GM23338 (cell line): Measurements from ENCODE around the gene PRKAR1B. TPM values are rescaled to one million over a fixed set of nuclear protein-coding genes. Genes with fewer than 3 reads are reported as not detected.

Experiments used
- ATAC-seq: fragments of 200-7000 bp; cut with Tn5 transposase; 3 replicates; pipeline ENCODE4 v1.9.1; 2020
- DNase-seq: peaks from one replicate; pipeline ENCODE4 v3.0.0-alpha.2; 2015; ENCODE audit warnings: low spot score
- H2AFZ ChIP-seq: fragments of 200-600 bp; sonication (generic); 2 replicates; pipeline ENCODE4 v1.8.0; 2016; ENCODE audit warnings: antibody characterized with exemption, mild to moderate bottlenecking, moderate library complexity
- H3F3A ChIP-seq: fragments of 200-600 bp; sonication (generic); replicated peaks from 2 replicates; pipeline ENCODE4 v1.8.0; 2017; ENCODE audit warnings: antibody characterized with exemption, mixed run types, low read depth
- H3K27ac ChIP-seq: fragments of 200-600 bp; sonication (generic); 2 replicates; pipeline ENCODE4 v1.6.1; 2016; ENCODE audit warnings: low read depth
- H3K27me3 ChIP-seq: fragments of 200-600 bp; sonication (generic); 2 replicates; pipeline ENCODE4 v1.8.0; 2016; ENCODE audit warnings: mild to moderate bottlenecking, mixed run types, moderate library complexity; ENCODE audit not compliant: insufficient read depth
- H3K36me3 ChIP-seq: fragments of 200-600 bp; sonication (generic); 2 replicates; pipeline ENCODE4 v1.8.0; 2016; ENCODE audit warnings: mild to moderate bottlenecking; ENCODE audit not compliant: insufficient read depth
- H3K4me1 ChIP-seq: fragments of 200-600 bp; sonication (generic); 2 replicates; pipeline ENCODE4 v1.8.0; 2016; ENCODE audit warnings: mild to moderate bottlenecking, moderate library complexity; ENCODE audit not compliant: insufficient read depth
- H3K4me2 ChIP-seq: fragments of 200-600 bp; sonication (generic); 2 replicates; pipeline ENCODE4 v1.7.1; 2017; ENCODE audit warnings: mixed run types
- H3K4me3 ChIP-seq: fragments of 200-600 bp; sonication (generic); 2 replicates; pipeline ENCODE4 v1.6.1; 2016; ENCODE audit warnings: mixed run types
- H3K79me2 ChIP-seq: fragments of 200-600 bp; sonication (generic); replicated peaks from 2 replicates; pipeline ENCODE4 v1.8.0; 2017; ENCODE audit warnings: mild to moderate bottlenecking; ENCODE audit not compliant: insufficient read depth
- H3K9me2 ChIP-seq: fragments of 200-600 bp; sonication (generic); 2 replicates; pipeline ENCODE4 v1.8.0; 2017; ENCODE audit not compliant: insufficient read depth
- H4K20me1 ChIP-seq: fragments of 200-600 bp; sonication (generic); replicated peaks from 2 replicates; pipeline ENCODE4 v1.8.0; 2017; ENCODE audit warnings: mild to moderate bottlenecking; ENCODE audit not compliant: insufficient read depth
- H3K27ac Mint-ChIP-seq: 2 replicates; pipeline ENCODE4 v1.8.0; 2020; ENCODE audit warnings: inconsistent platforms, mild to moderate bottlenecking, moderate library complexity, mixed read lengths
- H3K27me3 Mint-ChIP-seq: 3 replicates; pipeline ENCODE4 v1.8.0; 2022; ENCODE audit warnings: low read depth, mild to moderate bottlenecking, moderate library complexity, mixed read lengths, inconsistent platforms; ENCODE audit not compliant: insufficient read depth, poor library complexity
- H3K36me3 Mint-ChIP-seq: 3 replicates; pipeline ENCODE4 v1.8.0; 2021; ENCODE audit warnings: low read depth, mild to moderate bottlenecking, inconsistent platforms, moderate library complexity, mixed read lengths
- H3K4me1 Mint-ChIP-seq: 3 replicates; pipeline ENCODE4 v1.8.0; 2020; ENCODE audit warnings: mild to moderate bottlenecking, inconsistent platforms, mixed read lengths
- H3K4me3 Mint-ChIP-seq: 3 replicates; pipeline ENCODE4 v1.8.0; 2021; ENCODE audit warnings: moderate library complexity, mild to moderate bottlenecking, inconsistent platforms, mixed read lengths
- H3K9me3 Mint-ChIP-seq: 3 replicates; pipeline ENCODE4 v1.8.0; 2020; ENCODE audit warnings: moderate library complexity, mild to moderate bottlenecking, inconsistent platforms, mixed read lengths
- CREB1 ChIP-seq: fragments of 250-450 bp; sonication (Bioruptor Pico); IDR thresholded peaks from 2 replicates; pipeline ENCODE4 v1.5.0; 2020; ENCODE audit warnings: low read depth, mild to moderate bottlenecking, moderate library complexity
- CTCF ChIP-seq, 2 experiments: fragments of 200-600 bp in 1 of 2; sonication (generic) in 1 of 2; conservative IDR thresholded peaks; 2 replicates each; pipeline versions ENCODE4 v1.5.1 to v1.6.1; 2016 to 2017; ENCODE audit warnings: antibody characterized with exemption in 2 of 2, low read depth in 2 of 2, mild to moderate bottlenecking in 2 of 2, moderate library complexity in 1 of 2
- ETS1 ChIP-seq: IDR thresholded peaks from 2 replicates; pipeline ENCODE4 v1.6.1; 2016; ENCODE audit warnings: antibody characterized with exemption
- EZH2phosphoT487 ChIP-seq: fragments of 200-600 bp; sonication (generic); IDR thresholded peaks from one replicate; pipeline ENCODE4 v1.8.1; 2018; ENCODE audit warnings: antibody characterized with exemption; ENCODE audit not compliant: unreplicated experiment
- JUNB ChIP-seq: IDR thresholded peaks from one replicate; pipeline ENCODE4 v1.6.1; 2016; ENCODE audit warnings: antibody characterized with exemption; ENCODE audit not compliant: unreplicated experiment
- NANOG ChIP-seq: IDR thresholded peaks from 2 replicates; pipeline ENCODE4 v1.6.1; 2016; ENCODE audit warnings: antibody characterized with exemption, borderline replicate concordance
- POLR2AphosphoS5 ChIP-seq: IDR thresholded peaks from 2 replicates; pipeline ENCODE4 v1.6.1; 2016; ENCODE audit warnings: antibody characterized with exemption, low read depth
- STAT1 ChIP-seq: IDR thresholded peaks from one replicate; pipeline ENCODE4 v1.6.1; 2016; ENCODE audit warnings: antibody characterized with exemption; ENCODE audit not compliant: unreplicated experiment
- ZNF331 ChIP-seq: fragments of 250-450 bp; sonication (Bioruptor Pico); IDR thresholded peaks from 2 replicates; pipeline ENCODE4 v1.5.0; 2020; ENCODE audit warnings: low read depth, mild to moderate bottlenecking, moderate library complexity
- ZNF462 ChIP-seq: fragments of 250-450 bp; sonication (Bioruptor Pico); IDR thresholded peaks from 2 replicates; pipeline ENCODE4 v1.5.0; 2020; ENCODE audit warnings: mild to moderate bottlenecking, moderate library complexity
- polyA plus RNA-seq: library from polyadenylated mRNA; unstranded; fragments of >200 nt; fragmentation: Nextera tagmentation; extraction: Ambion mirVana; gene quantifications from 2 replicates; pipeline ENCODE4 v1.2.1, GENCODE V29; 2016
- total RNA-seq: library from RNA; depleted of rRNA; stranded (reverse); fragments of >200 nt; shearing (Covaris generic); gene quantifications from 2 replicates; pipeline ENCODE4 v1.2.3, GENCODE V29; 2014

Gene PRKAR1B
- total and polyA plus RNA-seq, 2 experiments from 2014 or later, result 35.7 to 36.7 TPM

GRCh38 chr7:502296-502695 is 224.8 kb downstream of the PRKAR1B start (continued):
- TF ChIP-seq STAT1 (no peak), EZH2phosphoT487 (no peak), CREB1 (CRISPR knock-in tag) (no peak), ETS1 (no peak), NANOG (no peak)

- no peak overlapping the region for H2AFZ ChIP-seq
- no peaks in the 10 kb centered on the region for H3K4me1 ChIP-seq
- Mint-ChIP-seq H3K4me1 (peaks cover 19% of the 10 kb centered on the region), H3K36me3 (peaks cover 77% of the 10 kb centered on the region), H3K27me3 (peaks cover 9% of the 10 kb centered on the region), H3K9me3 (no peaks in the 10 kb centered on the region), H3K27ac (no peak overlapping the region), H3K4me3 (no peak overlapping the region)
- H3K27me3 ChIP-seq, result no peaks in the 10 kb centered on the region
- H3K27ac ChIP-seq, result no peak overlapping the region
- H3K4me3 ChIP-seq, result no peak overlapping the region
- ATAC-seq (no peak), DNase-seq (no peak)
- no peaks in the 10 kb centered on the region for H3K79me2 ChIP-seq
- H3K36me3 ChIP-seq, result no peaks in the 10 kb centered on the region; the same call in 1 of the 2 replicates
- H3F3A ChIP-seq, result no peaks in the 10 kb centered on the region
- no peaks in the 10 kb centered on the region for H3K9me2 ChIP-seq
- TF ChIP-seq ZNF462 (CRISPR knock-in tag), result no peak
- no peak for TF ChIP-seq JUNB
- no peak for TF ChIP-seq CTCF (conservative IDR thresholded peaks at IDR 0.05; ENCODE audit: low read depth in 2 of 2)
- TF ChIP-seq POLR2AphosphoS5, result no peak
- no peak for TF ChIP-seq ZNF331 (CRISPR knock-in tag)
- no peak for TF ChIP-seq NANOG
- peaks cover 5% of the 10 kb centered on the region for H4K20me1 ChIP-seq
- H3K4me2 ChIP-seq, result no peak overlapping the region
Observed at GRCh38 chr7:501526-501925, 225.6 kb downstream of the PRKAR1B start.
